H1 (cell line): Measurements from ENCODE around the gene NBEA.

ENCODE experiments used
- EP300 ChIP-seq, 2 experiments: IDR thresholded peaks; 1 replicate in 1 of 2; 2 replicates in 1 of 2; pipeline ENCODE4 v1.6.1; 2011 to 2012; ENCODE audit warnings: low read depth in 2 of 2, low read length in 2 of 2, mild to moderate bottlenecking in 2 of 2, borderline replicate concordance in 1 of 2, inconsistent platforms in 1 of 2, moderate library complexity in 1 of 2
- SP4 ChIP-seq: IDR thresholded peaks from 2 replicates; pipeline ENCODE4 v1.6.1; 2012; ENCODE audit warnings: low read length, inconsistent platforms
- TF ChIP-seq, protein P1 (sequence below), 3 experiments: IDR thresholded peaks; 1 replicate in 2 of 3; 2 replicates in 1 of 3; pipeline versions ENCODE4 v1.5.1 to v1.6.1; 2011; ENCODE audit warnings: low read length in 3 of 3, mild to moderate bottlenecking in 3 of 3, inconsistent platforms in 2 of 3, low read depth in 1 of 3, moderate library complexity in 1 of 3; ENCODE audit not compliant: insufficient read depth in 1 of 3; ENCODE audit errors: control extremely low read depth in 1 of 3

DNA sequence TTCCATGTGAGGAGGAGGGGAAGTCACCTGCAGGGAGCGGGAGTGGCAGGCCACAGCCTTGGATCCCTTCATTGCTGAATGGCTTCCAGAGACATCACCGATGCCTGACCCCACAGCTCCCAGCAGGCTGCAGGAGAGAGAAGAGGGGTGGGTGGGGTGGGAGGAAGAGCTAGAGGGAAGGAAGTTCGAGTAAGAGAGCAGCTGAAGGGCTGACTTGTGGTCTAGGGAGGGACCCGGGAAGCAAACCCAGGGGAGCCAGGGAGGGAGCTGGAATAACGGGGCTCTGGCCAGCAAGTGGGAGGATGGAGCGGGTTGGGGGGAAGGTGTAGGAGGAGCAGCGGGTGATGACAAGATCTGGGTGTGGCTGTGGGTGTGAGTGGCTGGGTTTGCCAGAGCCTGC is 764.2 kb downstream of the NBEA start:
- TF ChIP-seq, protein P1, sequence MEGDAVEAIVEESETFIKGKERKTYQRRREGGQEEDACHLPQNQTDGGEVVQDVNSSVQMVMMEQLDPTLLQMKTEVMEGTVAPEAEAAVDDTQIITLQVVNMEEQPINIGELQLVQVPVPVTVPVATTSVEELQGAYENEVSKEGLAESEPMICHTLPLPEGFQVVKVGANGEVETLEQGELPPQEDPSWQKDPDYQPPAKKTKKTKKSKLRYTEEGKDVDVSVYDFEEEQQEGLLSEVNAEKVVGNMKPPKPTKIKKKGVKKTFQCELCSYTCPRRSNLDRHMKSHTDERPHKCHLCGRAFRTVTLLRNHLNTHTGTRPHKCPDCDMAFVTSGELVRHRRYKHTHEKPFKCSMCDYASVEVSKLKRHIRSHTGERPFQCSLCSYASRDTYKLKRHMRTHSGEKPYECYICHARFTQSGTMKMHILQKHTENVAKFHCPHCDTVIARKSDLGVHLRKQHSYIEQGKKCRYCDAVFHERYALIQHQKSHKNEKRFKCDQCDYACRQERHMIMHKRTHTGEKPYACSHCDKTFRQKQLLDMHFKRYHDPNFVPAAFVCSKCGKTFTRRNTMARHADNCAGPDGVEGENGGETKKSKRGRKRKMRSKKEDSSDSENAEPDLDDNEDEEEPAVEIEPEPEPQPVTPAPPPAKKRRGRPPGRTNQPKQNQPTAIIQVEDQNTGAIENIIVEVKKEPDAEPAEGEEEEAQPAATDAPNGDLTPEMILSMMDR (IDR thresholded peaks at IDR 0.05; ENCODE audit: control extremely low read depth in 1 of 3, insufficient read depth in 1 of 3, low read depth in 1 of 3, low read length in 3 of 3), result no peak
- no peak for TF ChIP-seq EP300 (IDR thresholded peaks at IDR 0.05; ENCODE audit: borderline replicate concordance in 1 of 2, low read depth in 2 of 2, low read length in 2 of 2)
- TF ChIP-seq SP4, result no peak
